Eye (tissue), 1 donor: ENCODE results near the gene DFFB.
"Not testable (repeated sequence)": the region's sequence is repeated elsewhere in the genome, so short reads cannot be mapped to it uniquely, and the experiment has no call there.

Experiments used
- DNase-seq: peaks from one replicate; pipeline ENCODE4 v3.0.0-alpha.2; 2015

Gene DFFB

DNA sequence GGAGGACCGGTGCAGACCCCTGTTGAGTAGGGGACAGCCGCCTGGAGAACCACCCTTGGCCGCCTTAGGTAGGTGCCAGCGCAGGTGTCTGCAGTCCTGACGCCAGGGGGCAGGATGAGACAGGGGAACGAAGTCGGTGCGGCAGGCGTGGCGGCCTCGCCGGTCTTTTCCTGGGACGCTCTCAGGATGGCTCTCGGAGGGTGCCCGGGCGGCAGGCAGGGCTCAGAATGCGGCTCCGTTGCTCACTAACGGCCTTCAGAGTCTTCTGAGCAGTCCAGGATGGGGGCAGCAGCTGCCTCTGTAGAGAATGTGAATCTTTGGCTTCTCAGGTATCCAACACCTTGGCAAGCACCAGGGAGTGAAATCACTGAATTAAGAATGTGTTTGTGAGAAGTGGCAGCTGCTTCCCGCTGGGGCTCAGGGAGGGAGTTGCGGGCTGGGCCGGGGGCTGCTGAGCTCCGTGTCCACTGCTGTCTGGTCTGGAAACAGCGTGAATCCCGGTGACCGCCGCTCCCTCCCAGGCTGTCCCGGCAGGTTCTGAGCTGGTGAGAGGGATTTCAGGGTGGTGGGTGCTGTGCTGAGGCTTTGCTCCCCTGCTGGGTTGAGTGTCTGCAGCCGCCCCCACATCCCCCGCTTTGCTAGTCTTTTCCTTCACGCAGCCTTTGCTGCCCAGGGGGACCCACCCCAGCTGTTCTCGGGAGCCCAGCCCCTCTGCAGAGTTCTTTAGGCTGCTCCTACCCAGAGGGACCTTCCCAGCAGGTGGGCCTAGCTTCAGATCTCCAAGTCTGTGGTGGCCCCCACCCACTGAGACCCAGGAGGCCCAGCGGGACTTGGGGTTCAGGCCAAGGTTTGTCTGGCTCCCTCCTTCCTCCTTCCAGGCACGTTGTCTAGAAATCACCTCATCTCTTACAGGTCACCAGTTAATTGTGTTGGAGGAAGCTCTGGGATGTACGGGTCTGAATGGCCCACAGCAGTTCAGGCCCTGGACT is 53.9 kb downstream of the DFFB start:
- DNase-seq = peak; percentile 94

DNA sequence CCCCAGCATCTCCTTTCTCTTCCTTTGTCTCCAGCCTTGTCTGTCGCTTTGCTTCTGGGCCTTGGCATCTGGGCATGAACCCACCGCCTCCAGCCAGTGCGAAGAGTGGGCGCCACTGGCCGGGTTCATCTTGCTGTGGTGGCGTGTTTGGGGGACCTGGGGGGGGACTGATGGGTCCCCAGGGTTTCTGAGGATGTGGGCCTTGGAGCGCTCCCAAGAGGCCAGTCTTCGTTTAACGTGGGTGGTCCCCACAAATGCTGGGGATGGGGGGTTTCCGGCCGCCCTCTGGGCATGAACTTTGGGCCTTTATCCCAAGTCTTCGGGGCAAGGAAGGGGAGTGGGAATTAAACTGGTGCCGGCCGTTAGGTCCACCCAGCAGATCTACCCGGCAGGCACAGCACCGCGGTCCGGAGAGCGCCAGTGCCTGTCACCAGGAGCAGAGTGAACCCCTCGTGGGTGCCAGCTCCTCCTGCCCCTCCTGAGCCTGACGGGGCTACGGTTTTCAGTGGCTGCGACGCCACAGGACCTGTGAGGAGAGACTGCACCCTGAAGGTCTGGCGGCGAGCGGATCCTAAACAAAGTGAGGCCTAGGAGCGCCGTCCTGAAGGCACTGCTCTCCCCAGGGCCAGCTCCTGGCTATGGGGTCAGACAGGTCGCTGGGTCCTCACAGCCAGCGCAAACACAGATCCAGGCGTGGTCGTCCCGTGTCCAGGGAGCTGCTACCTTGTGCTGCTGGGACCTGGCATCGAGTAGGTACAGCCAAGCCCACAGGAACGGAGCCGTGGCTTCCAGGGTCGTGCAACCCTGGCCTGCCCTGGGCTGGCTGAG is 54.9 kb downstream of the DFFB start:
- DNase-seq = no peak

DNA sequence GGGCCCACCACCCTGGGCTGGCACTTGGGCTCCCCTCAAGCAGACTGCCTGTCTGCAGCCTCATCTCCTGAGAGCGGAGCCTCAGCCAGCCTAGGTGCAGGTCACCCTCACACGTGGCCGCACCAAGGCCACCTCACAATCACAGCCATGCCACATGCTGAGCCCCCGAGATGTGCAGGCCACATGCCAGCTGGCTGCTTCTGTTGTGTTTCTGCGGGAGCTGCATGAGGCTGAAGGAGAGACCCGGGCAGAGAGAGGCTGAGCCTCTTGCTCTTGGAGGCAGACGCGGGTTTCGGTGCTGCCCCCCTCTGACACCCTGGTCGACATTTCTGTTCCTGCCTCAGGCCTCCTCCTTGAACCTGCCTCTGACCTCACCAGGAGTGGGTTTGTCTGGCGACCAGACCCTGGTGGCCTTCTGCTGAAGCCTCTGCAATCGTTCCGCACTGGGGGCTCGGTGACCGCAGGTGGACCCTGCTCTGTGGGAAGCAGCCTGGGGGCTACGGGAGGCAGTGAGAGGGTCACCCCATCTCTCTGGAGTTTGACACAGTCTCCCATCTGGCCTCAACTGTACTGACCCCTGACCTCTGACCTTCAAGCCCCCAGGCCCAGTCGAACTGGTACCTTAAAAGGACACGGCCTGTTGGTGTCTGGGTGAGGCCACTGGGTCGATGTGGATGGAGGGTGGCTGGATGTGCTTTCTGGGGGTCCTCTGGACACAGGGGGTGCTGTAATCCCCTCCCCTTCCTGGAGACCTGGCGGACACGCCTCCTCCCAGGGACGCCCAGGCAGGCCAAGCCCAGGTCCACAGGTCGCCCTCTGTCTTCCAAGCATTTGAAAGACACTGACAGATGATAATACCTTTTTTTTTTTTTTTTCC is 55.8 kb downstream of the DFFB start:
- DNase-seq = no peak

DNA sequence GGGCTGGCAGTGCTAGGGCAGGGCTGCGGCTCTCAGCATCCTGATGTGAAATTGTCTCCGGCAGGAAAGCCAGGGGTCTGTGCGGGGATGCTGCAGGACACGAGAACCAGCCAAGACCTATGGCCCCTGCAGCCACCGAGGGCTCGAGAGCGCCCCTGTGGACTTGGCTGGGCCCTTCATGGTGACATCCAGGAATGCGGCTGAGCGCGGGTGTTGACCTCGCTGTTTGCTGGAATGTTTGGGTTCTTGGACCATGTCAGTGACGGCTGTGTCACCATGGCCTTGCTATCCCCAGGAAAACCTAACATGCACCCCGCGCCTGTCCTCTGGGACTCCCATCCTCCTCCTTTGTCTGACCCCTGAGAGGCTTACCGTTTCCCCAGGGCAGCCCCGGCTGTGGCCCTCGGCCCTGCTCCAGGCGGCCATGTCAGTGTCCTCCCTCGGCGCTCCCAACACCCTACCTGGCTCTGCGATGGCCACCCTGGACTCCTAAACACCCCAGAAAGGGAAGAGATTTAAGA is 57.1 kb downstream of the DFFB start:
- DNase-seq = no peak

DNA sequence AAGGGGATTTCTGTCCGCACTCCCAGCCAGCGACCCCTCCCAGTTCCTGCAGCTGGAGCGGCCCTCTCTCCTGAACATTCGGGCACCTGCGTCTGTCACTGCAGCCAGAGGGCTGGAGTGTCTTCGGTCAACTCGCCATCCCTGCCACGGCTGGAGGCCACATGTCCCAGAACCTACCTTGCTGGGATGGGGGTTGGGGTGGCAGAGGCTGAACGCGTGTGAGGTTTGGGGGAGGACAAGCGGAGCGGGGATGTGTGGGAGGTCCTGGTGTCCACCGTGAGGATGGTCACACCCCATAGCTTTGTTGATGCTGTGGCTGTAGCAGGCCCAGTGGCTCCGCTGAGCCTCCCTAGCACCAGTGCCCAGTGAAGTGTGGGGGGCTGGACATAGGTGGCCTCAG is 57.6 kb downstream of the DFFB start:
- no peak for DNase-seq

DNA sequence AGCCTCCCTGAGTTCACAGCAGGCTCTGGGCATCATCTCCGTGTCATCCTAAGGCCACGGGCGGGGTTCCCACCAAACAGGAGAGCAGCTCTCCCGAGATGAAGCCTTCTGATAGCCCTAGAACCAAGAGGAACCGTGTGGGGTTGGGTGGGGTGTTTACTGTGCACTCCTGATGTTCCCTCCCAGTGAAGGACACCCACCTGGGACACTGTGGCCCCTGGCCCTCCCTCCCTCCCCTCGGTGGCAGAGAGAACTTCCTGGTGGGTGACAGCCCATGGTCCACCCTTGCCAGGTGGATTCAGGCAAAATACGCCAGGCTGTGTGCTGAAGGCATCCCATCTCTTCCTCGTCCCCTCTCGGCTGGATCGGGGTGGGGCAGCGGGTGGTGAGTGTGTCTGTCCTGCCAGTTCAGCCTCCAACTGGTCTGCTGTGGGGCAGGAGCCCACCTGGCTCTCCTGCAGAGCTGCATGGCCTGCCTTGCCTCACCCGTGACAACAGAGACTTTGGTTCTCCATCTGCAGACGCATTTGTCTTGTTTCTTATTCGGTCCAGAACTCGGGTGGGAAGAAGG is 58.4 kb downstream of the DFFB start:
- no peak for DNase-seq

DNA sequence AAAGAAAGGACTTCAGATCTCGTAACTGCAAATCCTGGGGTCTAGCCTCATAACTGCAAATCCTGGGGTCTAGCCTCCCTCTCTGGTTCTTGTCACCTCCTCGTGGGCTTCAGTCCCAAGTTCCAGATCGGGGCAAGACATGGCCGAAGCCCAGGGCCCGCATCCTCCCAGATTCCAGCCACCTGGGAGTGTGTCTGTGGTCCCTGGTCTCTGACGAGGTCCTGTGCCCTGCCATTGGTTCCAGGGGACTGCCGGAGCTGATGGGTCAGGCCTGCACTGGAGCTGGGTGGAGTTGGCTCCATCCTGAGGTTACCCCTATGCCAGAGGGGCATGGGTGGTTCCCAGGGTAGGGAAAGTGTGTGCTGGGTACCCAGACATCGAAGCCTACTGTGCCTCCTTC is 60.5 kb downstream of the DFFB start:
- DNase-seq = no peak

DNA sequence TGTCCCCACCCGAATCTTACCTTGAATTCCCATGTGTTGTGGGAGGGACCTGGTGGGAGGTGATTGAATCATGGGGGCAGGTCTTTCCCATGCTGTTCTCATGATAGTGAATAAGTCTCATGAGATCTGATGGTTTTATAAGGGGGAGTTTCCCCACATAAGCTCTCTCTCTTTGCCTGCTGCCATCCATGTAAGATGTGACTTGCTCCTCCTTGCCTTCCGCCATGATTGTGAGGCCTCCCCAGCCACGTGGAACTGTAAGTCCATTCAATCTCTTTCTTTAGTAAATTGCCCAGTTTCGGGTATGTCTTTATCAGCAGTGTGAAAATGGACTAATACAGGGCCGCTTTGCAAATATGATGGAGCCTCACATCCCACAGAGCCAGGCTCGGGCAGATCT is 61.1 kb downstream of the DFFB start:
- not testable (repeated sequence) for DNase-seq

DNA sequence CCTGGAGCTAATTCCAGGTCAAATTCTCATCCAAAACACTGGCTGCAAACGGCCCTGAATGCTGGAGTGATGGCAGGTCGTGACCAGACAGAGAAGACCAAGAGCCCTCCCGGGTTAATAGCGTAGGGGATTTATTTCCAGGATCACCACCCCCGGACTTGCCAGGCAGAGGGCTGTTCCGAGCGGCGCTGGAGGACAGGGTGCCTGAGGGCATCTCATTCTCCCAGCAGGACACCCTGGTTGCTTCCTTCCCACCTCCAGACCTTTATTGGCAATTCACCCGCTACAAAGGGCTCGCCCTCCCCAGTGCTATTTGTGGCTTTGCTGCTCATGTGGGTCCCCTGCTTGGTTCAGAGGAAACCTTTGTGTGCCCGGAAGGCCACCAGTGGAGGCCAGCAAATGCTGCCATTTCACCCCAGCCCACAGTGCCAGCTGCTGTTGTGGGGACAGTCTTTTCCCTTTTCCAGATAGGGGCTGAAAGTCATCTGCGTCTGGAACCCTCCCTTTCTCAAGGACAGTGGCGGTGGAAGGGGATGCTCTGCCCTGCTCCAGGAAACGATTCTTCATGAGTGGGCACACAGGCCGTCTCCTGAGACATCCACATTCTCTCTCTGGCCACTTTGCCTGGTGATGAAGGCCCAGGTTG is 61.8 kb downstream of the DFFB start:
- DNase-seq = no peak

DNA sequence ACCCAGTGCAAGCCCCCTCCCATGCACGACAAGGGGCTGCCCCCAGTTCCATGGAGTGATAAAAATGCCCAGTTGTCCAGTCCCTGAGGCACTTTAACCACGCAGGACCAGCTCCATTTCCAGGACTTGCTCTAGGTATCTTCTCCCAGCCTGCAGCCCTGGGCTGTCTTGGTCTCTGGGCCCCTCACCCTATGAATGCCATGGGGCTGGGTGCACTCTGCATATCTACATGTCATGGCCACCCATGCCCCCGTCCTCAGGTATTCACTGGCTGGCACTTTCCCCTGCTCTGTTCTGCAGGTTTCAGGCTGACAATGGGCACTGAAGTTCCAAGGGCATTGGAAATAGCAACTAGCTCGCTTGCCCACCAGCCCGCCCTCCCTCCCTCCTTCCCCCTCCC is 62.4 kb downstream of the DFFB start:
- no peak for DNase-seq

DNA sequence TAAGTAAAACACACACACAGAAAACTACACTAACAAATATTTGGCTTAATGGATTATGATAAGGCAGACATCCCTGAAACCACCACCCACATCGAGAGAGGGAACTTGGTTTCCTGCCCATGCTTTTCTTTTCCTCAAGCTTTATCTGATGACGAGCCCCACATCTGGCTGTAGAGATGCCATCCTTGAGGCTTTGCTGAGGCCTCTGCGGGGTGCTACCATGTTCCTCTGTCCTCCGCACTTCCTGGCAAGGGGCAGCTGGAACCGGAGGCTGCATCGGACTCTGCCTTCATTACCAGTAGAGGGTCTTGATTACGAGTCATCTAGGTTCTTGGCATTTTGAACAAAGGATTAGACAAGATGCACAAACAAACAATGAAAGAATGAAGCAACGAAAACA is 64.5 kb downstream of the DFFB start:
- no peak for DNase-seq

DNA sequence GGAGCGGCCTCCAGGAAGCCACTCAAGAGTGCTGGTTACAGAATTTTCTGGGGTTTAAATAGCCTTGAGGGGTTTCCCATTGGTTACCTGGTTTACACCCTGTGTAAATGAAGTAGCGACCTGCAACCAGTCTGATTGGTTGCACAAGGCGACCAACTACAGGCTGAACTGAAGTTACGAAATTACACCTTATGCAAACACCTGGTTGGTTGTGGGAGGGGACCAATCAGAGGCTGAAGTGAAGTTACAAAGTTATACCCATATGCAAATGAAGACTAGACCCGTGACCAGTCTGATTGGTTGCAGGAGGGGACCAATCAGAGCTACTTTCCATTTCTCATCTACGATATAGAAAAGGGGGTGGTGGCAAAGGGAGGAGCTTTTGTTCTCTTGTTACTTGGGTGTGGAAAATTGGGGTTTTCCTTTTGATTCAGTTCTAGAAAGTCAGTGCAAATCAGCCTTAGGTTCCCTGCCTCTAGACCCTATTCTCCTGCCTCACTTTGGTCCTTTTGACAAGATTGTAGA is 65.0 kb downstream of the DFFB start:
- DNase-seq = no peak

DNA sequence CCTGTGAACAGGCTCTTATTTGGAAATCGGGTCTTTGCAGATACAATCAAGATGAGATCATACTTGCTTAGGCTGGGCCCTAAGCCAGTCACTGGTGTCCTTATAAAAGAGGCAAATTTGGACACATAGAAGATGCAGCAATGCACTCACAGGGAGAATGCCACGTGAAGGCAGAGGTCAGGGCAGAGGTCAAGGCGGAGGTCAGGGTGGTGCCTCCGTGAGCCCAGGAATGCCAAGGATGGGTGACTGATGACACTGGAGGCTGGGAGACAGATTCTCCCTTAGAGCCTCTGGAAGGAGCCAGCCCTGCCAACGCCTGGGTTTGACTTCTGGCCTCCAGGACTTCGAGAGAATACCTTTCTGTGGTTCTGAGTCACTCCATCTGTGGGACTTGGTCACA is 65.6 kb downstream of the DFFB start:
- no peak for DNase-seq

DNA sequence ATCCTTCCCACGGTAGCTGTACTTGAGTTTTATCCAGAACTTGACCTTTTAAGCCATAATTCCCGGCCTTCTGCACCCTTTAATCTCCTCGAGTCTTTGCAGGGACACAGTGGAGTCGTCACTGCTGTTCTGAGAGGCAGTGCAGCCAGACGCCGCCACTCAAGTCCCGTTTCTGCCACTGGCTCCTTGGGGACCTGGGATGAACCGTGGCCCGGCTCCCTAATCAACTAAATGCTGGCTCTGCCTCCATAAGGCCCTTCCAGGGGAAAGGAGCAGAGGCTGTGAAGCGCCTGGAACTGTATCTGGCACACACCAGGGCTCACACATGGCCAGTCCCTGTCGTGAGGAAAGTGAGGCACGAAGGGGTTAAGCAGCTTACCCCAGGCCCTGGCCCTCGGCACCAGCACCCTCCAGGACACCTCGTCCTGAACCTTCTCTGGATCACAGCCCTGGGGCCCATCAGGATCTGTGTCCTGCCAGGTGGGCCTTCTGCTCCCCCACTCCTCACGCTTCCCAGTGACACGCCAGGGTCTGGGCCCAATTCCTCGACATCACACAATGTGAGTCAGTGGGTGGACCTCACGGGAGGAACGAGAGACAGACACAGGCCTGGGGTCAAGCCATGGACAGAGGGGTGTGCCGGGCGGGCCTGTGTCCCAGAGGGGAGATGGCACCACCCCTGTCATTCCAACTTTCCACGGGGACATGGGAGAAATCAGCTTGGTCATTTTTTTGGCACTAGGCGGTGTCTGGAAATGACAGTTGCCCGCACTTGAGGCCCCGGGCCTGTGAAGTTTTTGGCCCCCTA is 66.3 kb downstream of the DFFB start:
- no peak for DNase-seq

DNA sequence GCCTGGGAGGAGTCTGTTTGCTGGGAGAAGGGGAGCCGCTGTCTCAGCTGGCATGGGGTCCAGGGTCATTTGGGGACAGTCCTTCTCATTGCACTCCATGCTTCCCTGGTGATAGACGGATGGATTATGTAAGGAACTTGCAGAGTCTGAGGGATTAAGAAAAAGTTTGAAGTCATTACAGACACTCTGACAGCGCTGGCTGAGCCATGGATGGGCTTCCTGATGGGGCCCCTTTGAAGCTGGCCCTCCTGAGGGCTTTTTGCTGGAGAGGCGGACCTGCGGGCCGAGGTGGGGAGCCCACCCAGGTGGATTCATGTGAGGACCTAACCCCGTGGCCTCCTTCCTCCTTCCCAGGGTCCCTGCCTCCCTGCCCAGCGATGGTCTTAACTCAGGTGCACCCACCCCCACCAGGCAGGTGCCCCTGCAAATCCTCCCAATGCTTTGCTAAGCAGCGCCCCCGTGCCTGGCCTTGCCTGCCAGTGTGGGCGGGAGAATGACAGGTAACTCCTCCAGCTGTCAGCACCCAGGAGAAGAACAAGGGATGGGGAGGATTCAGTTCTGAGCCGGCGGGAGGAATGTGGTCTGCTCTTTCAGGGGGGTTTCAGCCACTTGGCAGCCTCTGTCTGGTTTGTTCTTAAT is 67.0 kb downstream of the DFFB start:
- no peak for DNase-seq

DNA sequence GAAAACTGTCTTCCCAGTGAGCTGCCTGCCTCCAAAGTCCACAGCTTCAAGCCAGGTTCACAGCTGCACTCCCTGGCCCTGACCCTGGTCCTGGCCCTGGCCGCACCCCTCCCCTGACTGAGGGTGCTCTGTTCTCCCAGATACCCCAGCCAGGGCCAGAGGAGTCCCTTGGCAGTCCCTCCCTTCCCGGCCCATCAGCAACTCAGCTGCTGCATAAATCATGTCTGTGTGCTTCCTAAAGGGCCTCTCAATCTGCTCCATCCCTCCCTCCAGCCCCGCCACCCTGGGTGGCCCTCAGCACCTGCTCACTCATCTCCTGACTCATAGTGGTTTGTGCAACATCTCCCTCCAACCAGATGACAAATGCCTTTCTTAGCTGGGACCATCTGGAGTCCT is 67.5 kb downstream of the DFFB start:
- DNase-seq = no peak

DNA sequence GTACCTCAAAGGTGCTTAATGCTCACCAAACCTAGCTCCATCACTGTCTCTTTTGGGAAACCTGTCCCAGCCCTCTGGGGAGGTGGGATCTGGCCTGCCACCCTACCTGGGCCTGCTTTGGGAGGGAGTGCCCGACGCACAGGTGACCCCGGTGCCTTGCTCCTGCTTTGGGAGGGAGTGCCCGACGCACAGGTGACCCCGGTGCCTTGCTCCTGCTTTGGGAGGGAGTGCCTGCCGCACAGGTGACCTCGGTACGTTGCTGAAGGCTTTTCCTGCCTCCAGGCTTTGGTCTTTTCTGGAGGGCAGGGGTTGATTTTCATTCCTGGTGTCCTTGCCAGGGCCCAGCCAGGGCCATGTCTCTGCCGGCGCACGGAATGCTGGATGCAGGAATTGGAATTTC is 68.0 kb downstream of the DFFB start:
- no peak for DNase-seq

DNA sequence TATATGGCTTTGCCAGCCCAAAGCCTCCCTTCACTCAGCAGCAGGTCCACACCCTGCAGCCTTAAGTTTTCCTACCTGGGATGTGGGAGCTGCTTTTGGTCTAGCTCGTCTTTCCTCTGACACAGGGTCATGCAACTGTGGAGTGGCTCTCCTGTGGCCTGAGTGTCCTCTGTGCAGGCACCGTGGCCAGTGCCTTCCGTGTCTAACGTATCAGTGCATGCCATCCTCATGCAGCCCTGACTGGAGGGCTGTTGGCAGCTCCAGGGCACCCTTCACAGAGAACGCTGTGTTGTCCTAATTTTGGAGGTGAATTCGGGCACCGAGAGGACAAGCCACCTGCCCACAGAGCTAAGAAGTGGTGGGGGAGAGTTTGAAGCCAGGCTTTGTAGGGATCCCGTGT is 68.5 kb downstream of the DFFB start:
- no peak for DNase-seq

DNA sequence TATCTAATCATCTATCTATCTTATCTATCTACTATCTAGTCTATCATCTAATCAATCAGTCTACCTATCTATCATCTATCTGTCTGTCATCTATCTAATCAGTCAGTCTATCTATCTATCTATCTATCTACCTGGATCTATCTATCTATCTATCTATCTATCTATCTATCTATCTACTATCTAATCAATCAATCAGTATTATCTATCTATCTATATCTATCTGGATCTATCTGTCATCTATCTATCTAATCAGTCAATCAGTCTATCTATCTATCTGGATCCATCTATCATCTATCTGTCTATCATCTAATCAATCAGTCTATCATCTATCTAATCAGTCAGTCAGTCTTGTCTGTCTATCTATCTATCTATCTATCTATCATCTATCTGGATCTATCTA is 69.7 kb downstream of the DFFB start:
- no peak for DNase-seq

DNA sequence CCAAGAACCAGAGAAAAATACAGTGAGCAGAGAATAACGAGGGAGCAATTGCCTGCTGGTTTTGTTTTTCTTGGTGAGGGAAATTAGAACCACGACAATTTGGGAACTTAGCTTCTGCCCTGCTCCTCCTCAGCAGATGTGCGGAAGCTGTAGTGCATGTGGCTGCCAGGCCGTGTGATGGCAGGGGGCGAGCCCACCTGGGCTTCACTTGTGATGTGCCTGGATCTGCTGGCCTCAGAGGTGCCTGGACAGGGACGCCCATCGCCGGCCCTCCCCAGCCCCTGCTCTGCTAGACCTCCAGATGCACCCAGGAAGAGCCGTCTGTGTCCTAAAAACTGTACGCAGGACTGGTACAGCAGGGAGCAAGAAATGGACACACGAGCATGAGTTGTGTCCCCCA is 71.3 kb downstream of the DFFB start:
- no peak for DNase-seq
